Sigmoid colon (tissue), 4 donors: ENCODE measurements around the gene PALB2.

Experiments used
- CTCF ChIP-seq, 4 experiments: fragments of 450-650 bp in 3 of 4; fragments of 200-600 bp in 1 of 4; IDR thresholded peaks; one replicate each; pipeline ENCODE4 v1.5.1; 2016 to 2019; ENCODE audit warnings: antibody characterized with exemption in 4 of 4, mild to moderate bottlenecking in 3 of 4, moderate library complexity in 2 of 4
- EP300 ChIP-seq, 4 donors: sonication (generic); formaldehyde crosslinking; IDR thresholded peaks; one replicate each; pipeline ENCODE4 v1.6.1; 2017; ENCODE audit warnings: antibody characterized with exemption in 4 of 4
- POLR2A ChIP-seq, 2 donors: fragments of 450-650 bp; IDR thresholded peaks; one replicate each; pipeline ENCODE4 v1.6.1; 2016; ENCODE audit warnings: antibody characterized with exemption in 2 of 2, mild to moderate bottlenecking in 2 of 2, moderate library complexity in 2 of 2

GRCh38 chr16:23607726-23608125 is 33.4 kb downstream of the PALB2 start:
- TF ChIP-seq EP300 (IDR thresholded peaks at IDR 0.05) (no peak), CTCF (IDR thresholded peaks at IDR 0.05) (no peak), POLR2A (IDR thresholded peaks at IDR 0.05) (no peak)
